Mesendoderm (in vitro differentiated cells): Measurements from ENCODE around the gene MERTK.
A peak's percentile ranks its signal among the peaks of the same experiment; 100 is the strongest.

ENCODE experiments used
- DNase-seq: peaks from one replicate; pipeline ENCODE4 v3.0.0; 2013
- H2AK5ac ChIP-seq: 2 replicates; pipeline ENCODE4 v1.6.1; 2013; ENCODE audit warnings: low read length, inconsistent platforms
- H2BK120ac ChIP-seq: 2 replicates; pipeline ENCODE4 v1.6.1; 2013; ENCODE audit warnings: low read depth, mild to moderate bottlenecking, low read length, moderate library complexity, mixed read lengths
- H2BK15ac ChIP-seq: replicated peaks from 2 replicates; pipeline ENCODE4 v1.6.1; 2013; ENCODE audit warnings: low read depth, mild to moderate bottlenecking, moderate library complexity
- H2BK5ac ChIP-seq: 2 replicates; pipeline ENCODE4 v1.6.1; 2013; ENCODE audit warnings: low read length, inconsistent platforms
- H3K18ac ChIP-seq: 2 replicates; pipeline ENCODE4 v1.6.1; 2013; ENCODE audit warnings: mild to moderate bottlenecking, low read length, mixed read lengths
- H3K23ac ChIP-seq: one replicate; pipeline ENCODE4 v1.6.1; 2013; ENCODE audit warnings: low read length
- H3K27ac ChIP-seq: 2 replicates; pipeline ENCODE4 v1.5.1; 2013; ENCODE audit warnings: low read depth, mild to moderate bottlenecking, inconsistent platforms, low read length, moderate library complexity
- H3K27me3 ChIP-seq: 2 replicates; pipeline ENCODE4 v1.6.1; 2013; ENCODE audit warnings: low read length, control low read depth, mild to moderate bottlenecking, inconsistent platforms; ENCODE audit not compliant: insufficient read depth, poor library complexity
- H3K36me3 ChIP-seq: 2 replicates; pipeline ENCODE4 v1.6.1; 2013; ENCODE audit warnings: low read length, inconsistent platforms; ENCODE audit not compliant: control insufficient read depth, insufficient read depth
- H3K4ac ChIP-seq: one replicate; pipeline ENCODE4 v1.6.1; 2013; ENCODE audit warnings: low read depth, mild to moderate bottlenecking, low read length, moderate library complexity
- H3K4me1 ChIP-seq: 2 replicates; pipeline ENCODE4 v1.6.1; 2013; ENCODE audit warnings: low read depth, low read length, inconsistent platforms; ENCODE audit not compliant: control insufficient read depth
- H3K4me2 ChIP-seq: 2 replicates; pipeline ENCODE4 v1.6.1; 2013; ENCODE audit warnings: low read length
- H3K4me3 ChIP-seq: 2 replicates; pipeline ENCODE4 v1.5.1; 2013; ENCODE audit warnings: mild to moderate bottlenecking, low read length
- H3K56ac ChIP-seq: one replicate; pipeline ENCODE4 v1.6.1; 2013; ENCODE audit warnings: low read length
- H3K79me1 ChIP-seq: 2 replicates; pipeline ENCODE4 v1.6.1; 2013; ENCODE audit warnings: low read length, inconsistent platforms
- H3K79me2 ChIP-seq: 2 replicates; pipeline ENCODE4 v1.6.1; 2013; ENCODE audit warnings: mild to moderate bottlenecking, low read length; ENCODE audit not compliant: control insufficient read depth, insufficient read depth
- H3K9ac ChIP-seq: 2 replicates; pipeline ENCODE4 v1.6.1; 2013; ENCODE audit warnings: low read length, inconsistent platforms
- H4K5ac ChIP-seq: one replicate; pipeline ENCODE4 v1.6.1; 2013; ENCODE audit warnings: low read length
- H4K8ac ChIP-seq: one replicate; pipeline ENCODE4 v1.6.1; 2013; ENCODE audit warnings: low read depth, mild to moderate bottlenecking, control low read depth, low read length, moderate library complexity
- WGBS: extraction: QIAGEN DNeasy Blood & Tissue Kit; methylation state at CpG from one replicate; pipeline ENCODE4 v1.1.7; 2013; ENCODE audit warnings: low lambda C conversion rate, missing lambda C conversion rate; ENCODE audit not compliant: insufficient coverage; ENCODE audit errors: extremely low coverage; 5-methylcytosine and 5-hydroxymethylcytosine counted together

MERTK gene

GRCh38 chr2:112008910-112009485, 110.6 kb downstream of the MERTK start:
- H3K36me3 ChIP-seq = peaks cover 18% of the 10 kb centered on the region
- no CpG with 5 or more reads among the region's 2 CpGs for WGBS
- H4K8ac ChIP-seq = no peak overlapping the region
- H3K56ac ChIP-seq = no peak overlapping the region
- no peak overlapping the region for H2BK5ac ChIP-seq
- no peak overlapping the region for H3K4me3 ChIP-seq
- no peaks in the 10 kb centered on the region for H3K27me3 ChIP-seq
- H3K23ac ChIP-seq = no peak overlapping the region
- no peak overlapping the region for H3K27ac ChIP-seq
- H2BK120ac ChIP-seq = no peak overlapping the region
- no peaks in the 10 kb centered on the region for H3K4me1 ChIP-seq
- no peaks in the 10 kb centered on the region for H3K79me1 ChIP-seq
- no peak overlapping the region for H3K9ac ChIP-seq
- H3K79me2 ChIP-seq = no peaks in the 10 kb centered on the region
- no peak overlapping the region for H4K5ac ChIP-seq
- no peak for DNase-seq
- H3K4me2 ChIP-seq = no peak overlapping the region
- H3K18ac ChIP-seq = no peak overlapping the region
- H2AK5ac ChIP-seq = no peak overlapping the region
- H3K4ac ChIP-seq = no peak overlapping the region
- H2BK15ac ChIP-seq = no peak overlapping the region

GRCh38 chr2:112010751-112011150, 112.3 kb downstream of the MERTK start:
- H3K4me2 ChIP-seq = no peak overlapping the region
- WGBS = no CpG with 5 or more reads among the region's 10 CpGs
- no peak for DNase-seq
- H3K18ac ChIP-seq = no peak overlapping the region
- H3K4me3 ChIP-seq = no peak overlapping the region
- no peak overlapping the region for H4K8ac ChIP-seq
- H2BK5ac ChIP-seq = no peak overlapping the region
- H3K4me1 ChIP-seq = no peaks in the 10 kb centered on the region
- H3K79me2 ChIP-seq = no peaks in the 10 kb centered on the region
- peaks cover 17% of the 10 kb centered on the region for H3K36me3 ChIP-seq
- no peak overlapping the region for H2BK15ac ChIP-seq
- H3K79me1 ChIP-seq = no peaks in the 10 kb centered on the region
- H3K27me3 ChIP-seq = no peaks in the 10 kb centered on the region
- no peak overlapping the region for H3K9ac ChIP-seq
- H3K4ac ChIP-seq = no peak overlapping the region
- H3K56ac ChIP-seq = no peak overlapping the region
- no peak overlapping the region for H3K23ac ChIP-seq
- H2BK120ac ChIP-seq = no peak overlapping the region
- H4K5ac ChIP-seq = no peak overlapping the region
- H2AK5ac ChIP-seq = no peak overlapping the region
- no peak overlapping the region for H3K27ac ChIP-seq

- WGBS = no CpG with 5 or more reads among the region's 5 CpGs
- Histone ChIP-seq H3K23ac (no peak overlapping the region), H2AK5ac (no peak overlapping the region), H3K9ac (no peak overlapping the region), H3K18ac (no peak overlapping the region), H2BK15ac (no peak overlapping the region), H4K8ac (no peak overlapping the region), H3K79me1 (no peaks in the 10 kb centered on the region), H3K27ac (no peak overlapping the region), H3K4ac (no peak overlapping the region), H2BK5ac (no peak overlapping the region), H2BK120ac (no peak overlapping the region), H4K5ac (no peak overlapping the region), H3K56ac (no peak overlapping the region), H3K36me3 (peaks cover 18% of the 10 kb centered on the region), H3K4me2 (no peak overlapping the region), H3K79me2 (no peaks in the 10 kb centered on the region), H3K4me1 (no peaks in the 10 kb centered on the region), H3K27me3 (no peaks in the 10 kb centered on the region), H3K4me3 (no peak overlapping the region)
- no peak for DNase-seq
Measured at GRCh38 chr2:112012556-112012955, 114.1 kb downstream of the MERTK start.

GRCh38 chr2:112018846-112019245, 120.4 kb downstream of the MERTK start:
- Histone ChIP-seq H3K27me3 (no peaks in the 10 kb centered on the region), H2AK5ac (no peak overlapping the region), H3K4ac (no peak overlapping the region), H2BK5ac (no peak overlapping the region), H3K4me1 (peaks cover 3% of the 10 kb centered on the region), H3K27ac (no peak overlapping the region), H2BK120ac (no peak overlapping the region), H3K18ac (no peak overlapping the region), H4K5ac (no peak overlapping the region), H3K79me1 (no peaks in the 10 kb centered on the region), H3K79me2 (no peaks in the 10 kb centered on the region), H3K9ac (no peak overlapping the region), H3K4me2 (no peak overlapping the region), H3K36me3 (peaks cover 1% of the 10 kb centered on the region), H3K56ac (no peak overlapping the region), H3K23ac (no peak overlapping the region), H4K8ac (no peak overlapping the region), H2BK15ac (peak overlapping the region; percentile 86), H3K4me3 (no peak overlapping the region)
- DNase-seq = no peak
- WGBS = no CpG with 5 or more reads among the region's 8 CpGs

GRCh38 chr2:112019569-112019982, 121.2 kb downstream of the MERTK start:
- no peak overlapping the region for H2AK5ac ChIP-seq
- H3K4me1 ChIP-seq = peaks cover 3% of the 10 kb centered on the region
- no peak overlapping the region for H2BK5ac ChIP-seq
- H3K36me3 ChIP-seq = peaks cover 1% of the 10 kb centered on the region
- no peak overlapping the region for H3K4ac ChIP-seq
- H3K56ac ChIP-seq = peak overlapping the region; percentile 46
- no peak overlapping the region for H3K23ac ChIP-seq
- no peak overlapping the region for H3K4me2 ChIP-seq
- no peak overlapping the region for H2BK15ac ChIP-seq
- peak overlapping the region; percentile 4 for H3K27ac ChIP-seq
- no peak overlapping the region for H3K9ac ChIP-seq
- WGBS = no CpG with 5 or more reads among the region's 4 CpGs
- no peak overlapping the region for H3K4me3 ChIP-seq
- no peak overlapping the region for H4K8ac ChIP-seq
- no peaks in the 10 kb centered on the region for H3K27me3 ChIP-seq
- no peaks in the 10 kb centered on the region for H3K79me1 ChIP-seq
- peak; percentile 60 for DNase-seq
- H2BK120ac ChIP-seq = no peak overlapping the region
- H3K18ac ChIP-seq = peak overlapping the region; percentile 65
- H3K79me2 ChIP-seq = no peaks in the 10 kb centered on the region
- H4K5ac ChIP-seq = no peak overlapping the region

GRCh38 chr2:112020561-112020960, 122.2 kb downstream of the MERTK start:
- Histone ChIP-seq H3K79me1 (no peaks in the 10 kb centered on the region), H3K9ac (no peak overlapping the region), H2BK15ac (no peak overlapping the region), H4K8ac (no peak overlapping the region), H2AK5ac (no peak overlapping the region), H3K36me3 (peaks cover 1% of the 10 kb centered on the region), H4K5ac (no peak overlapping the region), H3K4me3 (no peak overlapping the region), H3K4me2 (no peak overlapping the region), H2BK5ac (no peak overlapping the region), H3K18ac (peak overlapping the region; percentile 65), H3K27ac (no peak overlapping the region), H3K23ac (no peak overlapping the region), H3K56ac (no peak overlapping the region), H3K27me3 (no peaks in the 10 kb centered on the region), H3K4ac (no peak overlapping the region), H3K79me2 (no peaks in the 10 kb centered on the region), H3K4me1 (peaks cover 3% of the 10 kb centered on the region), H2BK120ac (no peak overlapping the region)
- no CpG with 5 or more reads among the region's 3 CpGs for WGBS
- DNase-seq = peak; percentile 75
